HG03064 (cell line): ENCODE measurements around the gene GPR183.
"Not testable (repeated sequence)": the region's sequence is repeated elsewhere in the genome, so short reads cannot be mapped to it uniquely, and the experiment has no call there.

Source experiments
- ATAC-seq: cut with Tn5 transposase; IDR thresholded peaks from one replicate; pipeline ENCODE4 v1.9.1; 2021; ENCODE audit warnings: low read depth; ENCODE audit not compliant: unreplicated experiment

GPR183 gene

GRCh38 chr13:99251921-99252320, 55.3 kb downstream of the GPR183 start:
- ATAC-seq, result no peak

- ATAC-seq, result no peak
Measured at GRCh38 chr13:99250982-99251825, 56.0 kb downstream of the GPR183 start.

GRCh38 chr13:99249606-99250005, 57.6 kb downstream of the GPR183 start:
- ATAC-seq, result not testable (repeated sequence)

- ATAC-seq, result not testable (repeated sequence)
Measured at GRCh38 chr13:99249178-99249577, 58.0 kb downstream of the GPR183 start.

GRCh38 chr13:99246100-99246499, 61.1 kb downstream of the GPR183 start:
- no peak for ATAC-seq
